GM23338 (cell line): ENCODE results near the gene CISH. TPM values are rescaled to one million over a fixed set of nuclear protein-coding genes. Genes with fewer than 3 reads are reported as not detected.

Source experiments
- ATAC-seq: fragments of 200-7000 bp; cut with Tn5 transposase; 3 replicates; pipeline ENCODE4 v1.9.1; 2020
- DNase-seq: peaks from one replicate; pipeline ENCODE4 v3.0.0-alpha.2; 2015; ENCODE audit warnings: low spot score
- H2AFZ ChIP-seq: fragments of 200-600 bp; sonication (generic); 2 replicates; pipeline ENCODE4 v1.8.0; 2016; ENCODE audit warnings: antibody characterized with exemption, mild to moderate bottlenecking, moderate library complexity
- H3F3A ChIP-seq: fragments of 200-600 bp; sonication (generic); replicated peaks from 2 replicates; pipeline ENCODE4 v1.8.0; 2017; ENCODE audit warnings: antibody characterized with exemption, mixed run types, low read depth
- H3K27ac ChIP-seq: fragments of 200-600 bp; sonication (generic); 2 replicates; pipeline ENCODE4 v1.6.1; 2016; ENCODE audit warnings: low read depth
- H3K27me3 ChIP-seq: fragments of 200-600 bp; sonication (generic); 2 replicates; pipeline ENCODE4 v1.8.0; 2016; ENCODE audit warnings: mild to moderate bottlenecking, mixed run types, moderate library complexity; ENCODE audit not compliant: insufficient read depth
- H3K36me3 ChIP-seq: fragments of 200-600 bp; sonication (generic); 2 replicates; pipeline ENCODE4 v1.8.0; 2016; ENCODE audit warnings: mild to moderate bottlenecking; ENCODE audit not compliant: insufficient read depth
- H3K4me1 ChIP-seq: fragments of 200-600 bp; sonication (generic); 2 replicates; pipeline ENCODE4 v1.8.0; 2016; ENCODE audit warnings: mild to moderate bottlenecking, moderate library complexity; ENCODE audit not compliant: insufficient read depth
- H3K4me2 ChIP-seq: fragments of 200-600 bp; sonication (generic); 2 replicates; pipeline ENCODE4 v1.7.1; 2017; ENCODE audit warnings: mixed run types
- H3K4me3 ChIP-seq: fragments of 200-600 bp; sonication (generic); 2 replicates; pipeline ENCODE4 v1.6.1; 2016; ENCODE audit warnings: mixed run types
- H3K79me2 ChIP-seq: fragments of 200-600 bp; sonication (generic); replicated peaks from 2 replicates; pipeline ENCODE4 v1.8.0; 2017; ENCODE audit warnings: mild to moderate bottlenecking; ENCODE audit not compliant: insufficient read depth
- H3K9me2 ChIP-seq: fragments of 200-600 bp; sonication (generic); 2 replicates; pipeline ENCODE4 v1.8.0; 2017; ENCODE audit not compliant: insufficient read depth
- H4K20me1 ChIP-seq: fragments of 200-600 bp; sonication (generic); replicated peaks from 2 replicates; pipeline ENCODE4 v1.8.0; 2017; ENCODE audit warnings: mild to moderate bottlenecking; ENCODE audit not compliant: insufficient read depth
- H3K27ac Mint-ChIP-seq: 2 replicates; pipeline ENCODE4 v1.8.0; 2020; ENCODE audit warnings: inconsistent platforms, mild to moderate bottlenecking, moderate library complexity, mixed read lengths
- H3K27me3 Mint-ChIP-seq: 3 replicates; pipeline ENCODE4 v1.8.0; 2022; ENCODE audit warnings: low read depth, mild to moderate bottlenecking, moderate library complexity, mixed read lengths, inconsistent platforms; ENCODE audit not compliant: insufficient read depth, poor library complexity
- H3K36me3 Mint-ChIP-seq: 3 replicates; pipeline ENCODE4 v1.8.0; 2021; ENCODE audit warnings: low read depth, mild to moderate bottlenecking, inconsistent platforms, moderate library complexity, mixed read lengths
- H3K4me1 Mint-ChIP-seq: 3 replicates; pipeline ENCODE4 v1.8.0; 2020; ENCODE audit warnings: mild to moderate bottlenecking, inconsistent platforms, mixed read lengths
- H3K4me3 Mint-ChIP-seq: 3 replicates; pipeline ENCODE4 v1.8.0; 2021; ENCODE audit warnings: moderate library complexity, mild to moderate bottlenecking, inconsistent platforms, mixed read lengths
- H3K9me3 Mint-ChIP-seq: 3 replicates; pipeline ENCODE4 v1.8.0; 2020; ENCODE audit warnings: moderate library complexity, mild to moderate bottlenecking, inconsistent platforms, mixed read lengths
- CREB1 ChIP-seq: fragments of 250-450 bp; sonication (Bioruptor Pico); IDR thresholded peaks from 2 replicates; pipeline ENCODE4 v1.5.0; 2020; ENCODE audit warnings: low read depth, mild to moderate bottlenecking, moderate library complexity
- CTCF ChIP-seq, 2 experiments: fragments of 200-600 bp in 1 of 2; sonication (generic) in 1 of 2; conservative IDR thresholded peaks; 2 replicates each; pipeline versions ENCODE4 v1.5.1 to v1.6.1; 2016 to 2017; ENCODE audit warnings: antibody characterized with exemption in 2 of 2, low read depth in 2 of 2, mild to moderate bottlenecking in 2 of 2, moderate library complexity in 1 of 2
- ETS1 ChIP-seq: IDR thresholded peaks from 2 replicates; pipeline ENCODE4 v1.6.1; 2016; ENCODE audit warnings: antibody characterized with exemption
- EZH2 ChIP-seq: fragments of 200-600 bp; sonication (generic); IDR thresholded peaks from one replicate; pipeline ENCODE4 v1.8.0; 2017; ENCODE audit warnings: antibody characterized with exemption, mild to moderate bottlenecking, low read depth; ENCODE audit not compliant: unreplicated experiment
- EZH2phosphoT487 ChIP-seq: fragments of 200-600 bp; sonication (generic); IDR thresholded peaks from one replicate; pipeline ENCODE4 v1.8.1; 2018; ENCODE audit warnings: antibody characterized with exemption; ENCODE audit not compliant: unreplicated experiment
- JUNB ChIP-seq: IDR thresholded peaks from one replicate; pipeline ENCODE4 v1.6.1; 2016; ENCODE audit warnings: antibody characterized with exemption; ENCODE audit not compliant: unreplicated experiment
- NANOG ChIP-seq: IDR thresholded peaks from 2 replicates; pipeline ENCODE4 v1.6.1; 2016; ENCODE audit warnings: antibody characterized with exemption, borderline replicate concordance
- STAT1 ChIP-seq: IDR thresholded peaks from one replicate; pipeline ENCODE4 v1.6.1; 2016; ENCODE audit warnings: antibody characterized with exemption; ENCODE audit not compliant: unreplicated experiment
- ZNF331 ChIP-seq: fragments of 250-450 bp; sonication (Bioruptor Pico); IDR thresholded peaks from 2 replicates; pipeline ENCODE4 v1.5.0; 2020; ENCODE audit warnings: low read depth, mild to moderate bottlenecking, moderate library complexity
- polyA plus RNA-seq: library from polyadenylated mRNA; unstranded; fragments of >200 nt; fragmentation: Nextera tagmentation; extraction: Ambion mirVana; gene quantifications from 2 replicates; pipeline ENCODE4 v1.2.1, GENCODE V29; 2016
- total RNA-seq: library from RNA; depleted of rRNA; stranded (reverse); fragments of >200 nt; shearing (Covaris generic); gene quantifications from 2 replicates; pipeline ENCODE4 v1.2.3, GENCODE V29; 2014
- TF ChIP-seq, protein P1 (sequence below): fragments of 250-450 bp; sonication (Bioruptor Pico); IDR thresholded peaks from 2 replicates; pipeline ENCODE4 v1.5.0; 2020; ENCODE audit warnings: mild to moderate bottlenecking, moderate library complexity

Gene CISH
- total and polyA plus RNA-seq, 2 experiments from 2014 or later = 2.1 to 3.6 TPM

DNA sequence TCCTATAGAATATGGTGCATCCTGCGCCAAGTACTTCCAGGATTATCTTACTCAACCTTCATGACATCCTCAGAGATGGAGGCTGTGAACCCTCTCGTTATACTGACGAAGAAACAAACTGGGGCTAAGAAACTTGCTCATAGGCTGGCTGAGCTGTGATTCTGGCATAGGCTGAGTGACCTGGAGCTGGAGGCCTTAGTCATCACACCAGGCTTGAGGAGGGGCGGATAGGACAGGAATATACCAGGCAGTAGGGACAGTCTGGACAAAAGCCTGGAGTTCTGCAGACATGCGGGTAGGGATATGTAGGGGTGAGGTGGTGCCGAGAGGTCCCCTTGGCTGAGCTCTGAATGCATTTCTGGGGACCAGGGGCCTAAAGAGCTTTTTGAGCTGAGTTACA is 24.2 kb downstream of the CISH start (continued):
- TF ChIP-seq, protein P1, sequence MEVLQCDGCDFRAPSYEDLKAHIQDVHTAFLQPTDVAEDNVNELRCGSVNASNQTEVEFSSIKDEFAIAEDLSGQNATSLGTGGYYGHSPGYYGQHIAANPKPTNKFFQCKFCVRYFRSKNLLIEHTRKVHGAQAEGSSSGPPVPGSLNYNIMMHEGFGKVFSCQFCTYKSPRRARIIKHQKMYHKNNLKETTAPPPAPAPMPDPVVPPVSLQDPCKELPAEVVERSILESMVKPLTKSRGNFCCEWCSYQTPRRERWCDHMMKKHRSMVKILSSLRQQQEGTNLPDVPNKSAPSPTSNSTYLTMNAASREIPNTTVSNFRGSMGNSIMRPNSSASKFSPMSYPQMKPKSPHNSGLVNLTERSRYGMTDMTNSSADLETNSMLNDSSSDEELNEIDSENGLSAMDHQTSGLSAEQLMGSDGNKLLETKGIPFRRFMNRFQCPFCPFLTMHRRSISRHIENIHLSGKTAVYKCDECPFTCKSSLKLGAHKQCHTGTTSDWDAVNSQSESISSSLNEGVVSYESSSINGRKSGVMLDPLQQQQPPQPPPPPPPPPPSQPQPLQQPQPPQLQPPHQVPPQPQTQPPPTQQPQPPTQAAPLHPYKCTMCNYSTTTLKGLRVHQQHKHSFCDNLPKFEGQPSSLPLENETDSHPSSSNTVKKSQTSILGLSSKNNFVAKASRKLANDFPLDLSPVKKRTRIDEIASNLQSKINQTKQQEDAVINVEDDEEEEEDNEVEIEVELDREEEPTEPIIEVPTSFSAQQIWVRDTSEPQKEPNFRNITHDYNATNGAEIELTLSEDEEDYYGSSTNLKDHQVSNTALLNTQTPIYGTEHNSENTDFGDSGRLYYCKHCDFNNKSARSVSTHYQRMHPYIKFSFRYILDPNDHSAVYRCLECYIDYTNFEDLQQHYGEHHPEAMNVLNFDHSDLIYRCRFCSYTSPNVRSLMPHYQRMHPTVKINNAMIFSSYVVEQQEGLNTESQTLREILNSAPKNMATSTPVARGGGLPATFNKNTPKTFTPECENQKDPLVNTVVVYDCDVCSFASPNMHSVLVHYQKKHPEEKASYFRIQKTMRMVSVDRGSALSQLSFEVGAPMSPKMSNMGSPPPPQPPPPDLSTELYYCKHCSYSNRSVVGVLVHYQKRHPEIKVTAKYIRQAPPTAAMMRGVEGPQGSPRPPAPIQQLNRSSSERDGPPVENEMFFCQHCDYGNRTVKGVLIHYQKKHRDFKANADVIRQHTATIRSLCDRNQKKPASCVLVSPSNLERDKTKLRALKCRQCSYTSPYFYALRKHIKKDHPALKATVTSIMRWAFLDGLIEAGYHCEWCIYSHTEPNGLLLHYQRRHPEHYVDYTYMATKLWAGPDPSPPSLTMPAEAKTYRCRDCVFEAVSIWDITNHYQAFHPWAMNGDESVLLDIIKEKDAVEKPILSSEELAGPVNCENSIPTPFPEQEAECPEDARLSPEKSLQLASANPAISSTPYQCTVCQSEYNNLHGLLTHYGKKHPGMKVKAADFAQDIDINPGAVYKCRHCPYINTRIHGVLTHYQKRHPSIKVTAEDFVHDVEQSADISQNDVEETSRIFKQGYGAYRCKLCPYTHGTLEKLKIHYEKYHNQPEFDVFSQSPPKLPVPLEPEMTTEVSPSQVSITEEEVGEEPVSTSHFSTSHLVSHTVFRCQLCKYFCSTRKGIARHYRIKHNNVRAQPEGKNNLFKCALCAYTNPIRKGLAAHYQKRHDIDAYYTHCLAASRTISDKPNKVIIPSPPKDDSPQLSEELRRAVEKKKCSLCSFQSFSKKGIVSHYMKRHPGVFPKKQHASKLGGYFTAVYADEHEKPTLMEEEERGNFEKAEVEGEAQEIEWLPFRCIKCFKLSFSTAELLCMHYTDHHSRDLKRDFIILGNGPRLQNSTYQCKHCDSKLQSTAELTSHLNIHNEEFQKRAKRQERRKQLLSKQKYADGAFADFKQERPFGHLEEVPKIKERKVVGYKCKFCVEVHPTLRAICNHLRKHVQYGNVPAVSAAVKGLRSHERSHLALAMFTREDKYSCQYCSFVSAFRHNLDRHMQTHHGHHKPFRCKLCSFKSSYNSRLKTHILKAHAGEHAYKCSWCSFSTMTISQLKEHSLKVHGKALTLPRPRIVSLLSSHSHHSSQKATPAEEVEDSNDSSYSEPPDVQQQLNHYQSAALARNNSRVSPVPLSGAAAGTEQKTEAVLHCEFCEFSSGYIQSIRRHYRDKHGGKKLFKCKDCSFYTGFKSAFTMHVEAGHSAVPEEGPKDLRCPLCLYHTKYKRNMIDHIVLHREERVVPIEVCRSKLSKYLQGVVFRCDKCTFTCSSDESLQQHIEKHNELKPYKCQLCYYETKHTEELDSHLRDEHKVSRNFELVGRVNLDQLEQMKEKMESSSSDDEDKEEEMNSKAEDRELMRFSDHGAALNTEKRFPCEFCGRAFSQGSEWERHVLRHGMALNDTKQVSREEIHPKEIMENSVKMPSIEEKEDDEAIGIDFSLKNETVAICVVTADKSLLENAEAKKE = no peak
- TF ChIP-seq STAT1 (no peak), CTCF (conservative IDR thresholded peaks at IDR 0.05; ENCODE audit: low read depth in 2 of 2) (no peak), CREB1 (CRISPR knock-in tag) (no peak)

GRCh38 chr3:50586763-50587070 is 24.9 kb downstream of the CISH start:
- H3K27ac Mint-ChIP-seq = no peak overlapping the region
- Histone ChIP-seq H3K79me2 (no peaks in the 10 kb centered on the region), H3F3A (no peaks in the 10 kb centered on the region), H3K4me2 (no peak overlapping the region), H2AFZ (no peak overlapping the region), H3K4me1 (no peaks in the 10 kb centered on the region), H3K27me3 (no peaks in the 10 kb centered on the region), H3K9me2 (no peaks in the 10 kb centered on the region), H4K20me1 (no peaks in the 10 kb centered on the region; the same call in 1 of the 2 replicates), H3K36me3 (no peaks in the 10 kb centered on the region), H3K4me3 (no peak overlapping the region), H3K27ac (no peak overlapping the region)
- no peak overlapping the region for H3K4me3 Mint-ChIP-seq
- H3K27me3 Mint-ChIP-seq = no peaks in the 10 kb centered on the region
- peaks cover 3% of the 10 kb centered on the region; the same call in 2 of the 3 replicates for H3K36me3 Mint-ChIP-seq
- ATAC-seq (no peak), DNase-seq (no peak)
- peaks cover 6% of the 10 kb centered on the region for H3K4me1 Mint-ChIP-seq
- no peaks in the 10 kb centered on the region for H3K9me3 Mint-ChIP-seq
- no peak for TF ChIP-seq EZH2
- no peak for TF ChIP-seq ZNF331
- no peak for TF ChIP-seq NANOG
- no peak for TF ChIP-seq CREB1 (CRISPR knock-in tag)
- TF ChIP-seq EZH2phosphoT487 = no peak
- TF ChIP-seq CTCF (conservative IDR thresholded peaks at IDR 0.05; ENCODE audit: low read depth in 2 of 2) = no peak
- no peak for TF ChIP-seq ETS1
- TF ChIP-seq JUNB = no peak
